HepG2 (cell line): ENCODE measurements around the gene KIRREL3. TPM values are rescaled to one million over a fixed set of nuclear protein-coding genes. Genes with fewer than 3 reads are reported as not detected.
A peak's percentile ranks its signal among the peaks of the same experiment; 100 is the strongest.

Experiments
- ATAC-seq: fragments of 200-7000 bp; cut with Tn5 transposase; 3 replicates; pipeline ENCODE4 v1.9.1; 2020; ENCODE audit warnings: mild to moderate bottlenecking, moderate library complexity
- BruUV-seq: library from RNA; stranded (reverse); fragments of 400-500 nt; replicated peaks from 2 replicates; lab custom pipeline; 2021; lab: Mats Ljungman, UMichigan
- CTCF ChIA-PET: fragments of 300-600 bp; formaldehyde crosslinking; extraction: SDS; loops from one replicate; lab custom pipeline; 2021; ENCODE audit warnings: low total read pairs, inconsistent platforms, low intra/inter-chr PET ratio; lab: Yijun Ruan, JAX
- POLR2A ChIA-PET: fragments of 350-600 bp; sonication (Branson Sonifier 250); formaldehyde crosslinking; loops from one replicate; lab custom pipeline; 2020; ENCODE audit warnings: antibody characterized with exemption, inconsistent platforms; lab: Yijun Ruan, JAX
- DNase-seq: peaks from one replicate; pipeline ENCODE4 v3.0.0-alpha.2; 2015; ENCODE audit warnings: low spot score
- FAIRE-seq: peaks from 3 replicates; lab custom pipeline; 2011; peaks lifted over from hg19 to GRCh38; lab: Jason Lieb, UNC
- H2AFZ ChIP-seq: one replicate; pipeline ENCODE4 v1.6.1; 2011; ENCODE audit warnings: low read length, inconsistent platforms
- H3K27ac ChIP-seq: fragments of 300-600 bp; 3 replicates; pipeline ENCODE4 v1.8.0; 2011; ENCODE audit warnings: mixed run types, mild to moderate bottlenecking, mixed read lengths, low read length, inconsistent platforms; ENCODE audit not compliant: insufficient read depth; ENCODE audit errors: extremely low read length
- H3K27me3 ChIP-seq, 2 experiments: fragments of 200-600 bp in 1 of 2; 2 replicates in 1 of 2; 3 replicates in 1 of 2; pipeline versions ENCODE4 v1.6.0 to v1.8.0; 2011; ENCODE audit warnings: low read length in 2 of 2, mild to moderate bottlenecking in 2 of 2, moderate library complexity in 2 of 2, inconsistent platforms in 1 of 2; ENCODE audit not compliant: insufficient read depth in 2 of 2, control insufficient read depth in 1 of 2
- H3K36me3 ChIP-seq, 2 experiments: fragments of 200-600 bp in 1 of 2; replicated peaks in 1 of 2; 2 replicates in 1 of 2; 3 replicates in 1 of 2; pipeline versions ENCODE4 v1.5.1 to v1.8.0; 2011; ENCODE audit warnings: low read length in 2 of 2, inconsistent platforms in 1 of 2; ENCODE audit not compliant: insufficient read depth in 2 of 2, control insufficient read depth in 1 of 2
- H3K4me1 ChIP-seq: 2 replicates; pipeline ENCODE4 v1.5.1; 2012; ENCODE audit warnings: low read length, inconsistent platforms; ENCODE audit not compliant: insufficient read depth
- H3K4me2 ChIP-seq: 2 replicates; pipeline ENCODE4 v1.6.0; 2011; ENCODE audit warnings: low read depth, low read length, inconsistent platforms
- H3K4me3 ChIP-seq, 3 experiments: fragments of 200-600 bp in 1 of 3; sonication (generic), shearing (Covaris generic) in 1 of 3; replicated peaks in 1 of 3; 2 replicates each; pipeline ENCODE4 v1.5.1; 2011 to 2016; ENCODE audit warnings: low read length in 3 of 3, inconsistent platforms in 2 of 3, low read depth in 2 of 3, mild to moderate bottlenecking in 2 of 3, control low read depth in 1 of 3, mixed read lengths in 1 of 3; ENCODE audit not compliant: insufficient read depth in 1 of 3
- H3K79me2 ChIP-seq: one replicate; pipeline ENCODE4 v1.6.1; 2011; ENCODE audit warnings: low read length, inconsistent platforms; ENCODE audit not compliant: insufficient read depth
- H3K9ac ChIP-seq: 2 replicates; pipeline ENCODE4 v1.6.0; 2011; ENCODE audit warnings: mild to moderate bottlenecking, low read depth, low read length, inconsistent platforms; ENCODE audit not compliant: insufficient read depth
- H3K9me3 ChIP-seq: 2 replicates; pipeline ENCODE4 v1.5.1; 2012; ENCODE audit warnings: mild to moderate bottlenecking, low read length
- H4K20me1 ChIP-seq: 2 replicates; pipeline ENCODE4 v1.6.0; 2011; ENCODE audit warnings: inconsistent platforms, mild to moderate bottlenecking, low read length, moderate library complexity; ENCODE audit not compliant: insufficient read depth
- CHCHD3 ChIP-seq: sonication (generic); formaldehyde crosslinking; IDR thresholded peaks from 2 replicates; pipeline ENCODE4 v1.8.0; 2022; ENCODE audit warnings: mild to moderate bottlenecking, missing genetic modification reagents, moderate library complexity
- NFYC ChIP-seq: IDR thresholded peaks from 2 replicates; pipeline ENCODE4 v1.6.1; 2016; ENCODE audit warnings: missing genetic modification reagents, missing compliant biosample characterization
- NONO ChIP-seq, 2 experiments: fragments of 450-650 bp in 1 of 2; sonication (generic) in 1 of 2; formaldehyde crosslinking in 1 of 2; IDR thresholded peaks in 1 of 2; conservative IDR thresholded peaks in 1 of 2; 2 replicates each; pipeline versions ENCODE4 v1.6.1 to v1.8.0; 2017 to 2022; ENCODE audit warnings: mild to moderate bottlenecking in 1 of 2, missing genetic modification reagents in 1 of 2, moderate library complexity in 1 of 2
- RAD51 ChIP-seq: fragments of 450-650 bp; IDR thresholded peaks from 2 replicates; pipeline ENCODE4 v1.6.1; 2016; ENCODE audit warnings: borderline replicate concordance
- ZEB1 ChIP-seq: IDR thresholded peaks from 2 replicates; pipeline ENCODE4 v1.6.1; 2012; ENCODE audit warnings: mild to moderate bottlenecking, low read depth, inconsistent platforms; ENCODE audit not compliant: insufficient replicate concordance
- WGBS: methylation state at CpG from one replicate; pipeline ENCODE4 v1.1.6; 2017; ENCODE audit warnings: low lambda C conversion rate; 5-methylcytosine and 5-hydroxymethylcytosine counted together
- in situ Hi-C: cut with HindIII; loops from 2 replicates; pipeline ENCODE4 v1.10.0; 2017; ENCODE audit warnings: low pct_unique_long_range_greater_than_20kb; ENCODE audit not compliant: extremely low pct_ligation_motif_present
- intact Hi-C: fragments of 100-400 bp; cut with micrococcal nuclease; formaldehyde crosslinking; loops from one replicate; pipeline ENCODE4 v1.10.0; 2022; ENCODE audit not compliant: unreplicated experiment
- polyA plus RNA-seq, 8 experiments: library from polyadenylated mRNA; depleted of rRNA in 3 of 8; stranded (reverse) in 7 of 8; unstranded in 1 of 8; fragments of >200 nt; fragmentation: Illumina TruSeq in 4 of 8; extraction: Trizol in 4 of 8; gene quantifications; 2 replicates each; pipeline versions ENCODE4 v1.2.1 to v1.2.3, GENCODE V29; 2011 to 2016; ENCODE audit warnings: low read depth in 4 of 8, missing spikeins in 1 of 8, mixed read lengths in 1 of 8; ENCODE audit not compliant: insufficient read depth in 1 of 8
- total RNA-seq, 5 experiments: library from RNA; depleted of rRNA; stranded (reverse); fragments of >200 nt; fragmentation: Illumina TruSeq; extraction: Trizol; gene quantifications; 2 replicates each; pipeline ENCODE4 v1.2.3, GENCODE V29; 2016; ENCODE audit warnings: low read depth in 1 of 5
- TF ChIP-seq, protein P1 (sequence below): sonication (generic); formaldehyde crosslinking; conservative IDR thresholded peaks from 2 replicates; pipeline ENCODE4 v1.4.0; 2020; ENCODE audit warnings: missing genetic modification reagents
- TF ChIP-seq, protein P2 (sequence below): fragments of 450-650 bp; IDR thresholded peaks from 2 replicates; pipeline ENCODE4 v1.6.1; 2016

KIRREL3 gene
- total and polyA plus RNA-seq, 2 of the 13 experiments (the other 11 are each of a cell fraction or from before 2014, with no cell fraction given), result not detected

DNA sequence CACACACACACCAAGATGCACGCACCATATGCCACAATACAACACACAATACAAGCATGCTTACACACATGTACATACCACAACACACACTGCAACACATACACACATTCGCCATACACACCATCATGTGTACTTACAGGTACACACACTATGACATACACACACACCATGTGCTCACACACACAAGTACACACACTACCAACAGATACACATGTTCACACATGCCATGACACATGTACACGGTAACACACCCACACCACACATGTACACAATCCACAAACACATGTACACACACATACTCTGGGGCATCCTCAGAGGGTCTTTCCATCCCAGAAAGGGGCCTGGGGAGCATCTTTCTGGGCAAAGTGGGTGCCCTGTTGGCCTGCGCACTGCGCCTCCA, 562.8 kb downstream of the KIRREL3 start:
- Histone ChIP-seq H3K79me2 (no peaks in the 10 kb centered on the region), H3K4me1 (peaks cover 6% of the 10 kb centered on the region; the same call in 1 of the 2 replicates), H3K4me2 (no peak overlapping the region), H3K4me3 (no peak overlapping the region), H2AFZ (no peak overlapping the region), H3K27ac (no peak overlapping the region), H3K9ac (no peak overlapping the region), H3K36me3 (no peaks in the 10 kb centered on the region), H3K27me3 (peaks cover 0 to 15% of the 10 kb centered on the region in 2 experiments; a peak in 3 of 5 replicates), H3K9me3 (no peaks in the 10 kb centered on the region), H4K20me1 (no peaks in the 10 kb centered on the region)
- WGBS, result 91% methylated on average over 5 of the region's 5 CpGs
- DNase-seq (no peak), FAIRE-seq (no peak), ATAC-seq (no peak)
- ChIA-PET CTCF (no interaction called here), POLR2A (no interaction called here)
- in situ Hi-C loops (loop anchor here (10.0 to 25.0 kb wide), 2 partner anchors 907 to 1725 kb away; no protein-coding TSS in a partner anchor), intact Hi-C loops (no loop called here)
- BruUV-seq, result no TSS peak
- 0 out of 2 replicates have a peak, but pooled peaks have one; percentile 21 for TF ChIP-seq NONO (IDR thresholded peaks at IDR 0.05)
- no peak for TF ChIP-seq NONO (CRISPR knock-in tag; conservative IDR thresholded peaks at IDR 0.05)
- TF ChIP-seq, protein P1, sequence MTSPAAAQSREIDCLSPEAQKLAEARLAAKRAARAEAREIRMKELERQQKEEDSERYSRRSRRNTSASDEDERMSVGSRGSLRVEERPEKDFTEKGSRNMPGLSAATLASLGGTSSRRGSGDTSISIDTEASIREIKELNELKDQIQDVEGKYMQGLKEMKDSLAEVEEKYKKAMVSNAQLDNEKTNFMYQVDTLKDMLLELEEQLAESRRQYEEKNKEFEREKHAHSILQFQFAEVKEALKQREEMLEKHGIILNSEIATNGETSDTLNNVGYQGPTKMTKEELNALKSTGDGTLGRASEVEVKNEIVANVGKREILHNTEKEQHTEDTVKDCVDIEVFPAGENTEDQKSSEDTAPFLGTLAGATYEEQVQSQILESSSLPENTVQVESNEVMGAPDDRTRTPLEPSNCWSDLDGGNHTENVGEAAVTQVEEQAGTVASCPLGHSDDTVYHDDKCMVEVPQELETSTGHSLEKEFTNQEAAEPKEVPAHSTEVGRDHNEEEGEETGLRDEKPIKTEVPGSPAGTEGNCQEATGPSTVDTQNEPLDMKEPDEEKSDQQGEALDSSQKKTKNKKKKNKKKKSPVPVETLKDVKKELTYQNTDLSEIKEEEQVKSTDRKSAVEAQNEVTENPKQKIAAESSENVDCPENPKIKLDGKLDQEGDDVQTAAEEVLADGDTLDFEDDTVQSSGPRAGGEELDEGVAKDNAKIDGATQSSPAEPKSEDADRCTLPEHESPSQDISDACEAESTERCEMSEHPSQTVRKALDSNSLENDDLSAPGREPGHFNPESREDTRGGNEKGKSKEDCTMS (CRISPR knock-in tag), result no peak
- no peak for TF ChIP-seq ZEB1
- TF ChIP-seq RAD51, result 0 out of 2 replicates have a peak, but pooled peaks have one; percentile 20
- no peak for TF ChIP-seq CHCHD3 (CRISPR knock-in tag)
- TF ChIP-seq NFYC, result no peak
- TF ChIP-seq, protein P2, sequence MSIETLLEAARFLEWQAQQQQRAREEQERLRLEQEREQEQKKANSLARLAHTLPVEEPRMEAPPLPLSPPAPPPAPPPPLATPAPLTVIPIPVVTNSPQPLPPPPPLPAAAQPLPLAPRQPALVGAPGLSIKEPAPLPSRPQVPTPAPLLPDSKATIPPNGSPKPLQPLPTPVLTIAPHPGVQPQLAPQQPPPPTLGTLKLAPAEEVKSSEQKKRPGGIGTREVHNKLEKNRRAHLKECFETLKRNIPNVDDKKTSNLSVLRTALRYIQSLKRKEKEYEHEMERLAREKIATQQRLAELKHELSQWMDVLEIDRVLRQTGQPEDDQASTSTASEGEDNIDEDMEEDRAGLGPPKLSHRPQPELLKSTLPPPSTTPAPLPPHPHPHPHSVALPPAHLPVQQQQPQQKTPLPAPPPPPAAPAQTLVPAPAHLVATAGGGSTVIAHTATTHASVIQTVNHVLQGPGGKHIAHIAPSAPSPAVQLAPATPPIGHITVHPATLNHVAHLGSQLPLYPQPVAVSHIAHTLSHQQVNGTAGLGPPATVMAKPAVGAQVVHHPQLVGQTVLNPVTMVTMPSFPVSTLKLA, result peak; percentile 100
